ENCODE measurements around the gene SENP2.
"Not testable (repeated sequence)": the region's sequence is repeated elsewhere in the genome, so short reads cannot be mapped to it uniquely, and the experiment has no call there.

Gene SENP2

DNA sequence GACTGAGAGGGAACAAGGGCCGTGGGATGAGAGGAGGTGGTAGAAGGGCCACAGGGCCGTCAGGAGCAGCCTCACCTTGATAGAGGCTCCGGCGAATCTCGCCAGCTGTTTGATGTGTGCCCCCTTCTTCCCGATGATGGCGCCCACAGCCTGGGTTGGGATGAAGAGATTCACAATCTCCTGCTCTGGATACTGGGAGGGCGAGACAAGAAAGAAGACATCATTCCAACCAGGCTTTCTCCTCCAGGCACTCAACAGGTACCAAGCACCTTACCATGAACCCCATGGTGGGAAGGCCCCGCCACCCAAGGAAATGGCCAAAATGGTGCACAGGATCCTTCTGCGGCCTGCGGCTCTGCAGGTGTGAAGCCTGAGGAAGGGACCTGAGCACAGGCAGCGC lies 71.1 kb downstream of the SENP2 start:
- no peak overlapping the region for H3K27ac ChIP-seq
- TF ChIP-seq, protein P1, sequence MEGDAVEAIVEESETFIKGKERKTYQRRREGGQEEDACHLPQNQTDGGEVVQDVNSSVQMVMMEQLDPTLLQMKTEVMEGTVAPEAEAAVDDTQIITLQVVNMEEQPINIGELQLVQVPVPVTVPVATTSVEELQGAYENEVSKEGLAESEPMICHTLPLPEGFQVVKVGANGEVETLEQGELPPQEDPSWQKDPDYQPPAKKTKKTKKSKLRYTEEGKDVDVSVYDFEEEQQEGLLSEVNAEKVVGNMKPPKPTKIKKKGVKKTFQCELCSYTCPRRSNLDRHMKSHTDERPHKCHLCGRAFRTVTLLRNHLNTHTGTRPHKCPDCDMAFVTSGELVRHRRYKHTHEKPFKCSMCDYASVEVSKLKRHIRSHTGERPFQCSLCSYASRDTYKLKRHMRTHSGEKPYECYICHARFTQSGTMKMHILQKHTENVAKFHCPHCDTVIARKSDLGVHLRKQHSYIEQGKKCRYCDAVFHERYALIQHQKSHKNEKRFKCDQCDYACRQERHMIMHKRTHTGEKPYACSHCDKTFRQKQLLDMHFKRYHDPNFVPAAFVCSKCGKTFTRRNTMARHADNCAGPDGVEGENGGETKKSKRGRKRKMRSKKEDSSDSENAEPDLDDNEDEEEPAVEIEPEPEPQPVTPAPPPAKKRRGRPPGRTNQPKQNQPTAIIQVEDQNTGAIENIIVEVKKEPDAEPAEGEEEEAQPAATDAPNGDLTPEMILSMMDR (conservative IDR thresholded peaks at IDR 0.05) = no peak
- TF ChIP-seq ZFX (IDR thresholded peaks at IDR 0.05) = no peak

DNA sequence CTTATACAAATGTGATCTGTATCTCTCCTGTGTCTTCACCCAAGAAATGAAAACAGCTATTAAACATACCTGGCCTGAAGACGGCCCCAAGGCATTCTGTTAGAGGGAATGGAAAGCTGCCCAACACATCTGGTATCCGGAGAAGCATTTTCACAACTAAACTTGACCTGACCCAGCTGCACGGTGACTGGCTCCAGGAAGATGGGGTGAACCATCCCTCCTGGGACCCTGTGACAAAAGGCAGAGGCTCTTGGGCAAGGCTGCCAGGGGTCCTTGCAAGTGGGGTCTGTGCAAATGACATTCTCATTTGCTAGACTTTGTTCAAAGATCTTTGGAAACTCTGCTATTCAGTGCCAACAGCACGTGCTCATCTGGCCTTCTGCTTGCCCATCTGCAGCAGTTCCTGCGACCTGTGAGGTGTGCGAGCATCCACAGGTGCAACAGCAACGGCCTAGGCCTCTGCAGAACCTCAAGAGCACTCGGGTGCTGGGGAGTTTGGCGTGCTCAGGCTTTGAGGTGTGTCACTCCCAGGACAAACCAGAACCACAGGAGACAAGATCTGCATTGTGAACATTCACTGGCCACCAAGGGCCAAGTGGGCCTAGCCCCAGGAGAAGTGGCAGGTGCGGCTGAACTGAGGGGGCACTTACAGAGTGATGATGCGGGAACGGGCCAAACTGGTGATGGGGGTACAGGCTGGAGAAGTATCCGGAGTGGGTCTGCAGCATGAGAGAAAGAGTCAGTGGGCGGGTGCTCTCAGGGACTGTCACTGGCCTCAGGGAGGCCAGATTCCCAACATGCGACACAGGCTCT lies 71.8 kb downstream of the SENP2 start:
- TF ChIP-seq, protein P1 (conservative IDR thresholded peaks at IDR 0.05) = no peak
- no peak for TF ChIP-seq ZFX (IDR thresholded peaks at IDR 0.05)
- peak overlapping the region; percentile 5; the same call in 1 of the 2 replicates for H3K27ac ChIP-seq

DNA sequence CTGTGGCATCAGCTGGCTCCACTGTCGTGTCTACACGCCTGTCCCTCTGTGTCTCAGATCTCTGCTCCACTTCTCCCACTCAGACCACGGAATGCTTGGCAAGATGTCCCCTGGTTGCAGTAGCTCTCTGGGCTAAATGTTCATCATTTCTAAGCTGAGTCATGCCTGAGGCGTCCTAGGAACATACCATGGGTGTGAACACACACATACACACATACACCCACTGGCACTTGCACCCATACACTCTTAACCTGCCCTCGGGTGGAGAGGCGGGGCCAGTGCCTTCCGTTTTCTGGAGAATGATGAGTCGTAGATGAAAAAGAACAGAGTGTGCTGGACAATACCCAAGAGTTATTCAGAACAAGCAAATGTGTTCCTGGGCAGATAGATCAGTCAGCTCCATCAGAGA lies 72.4 kb downstream of the SENP2 start:
- H3K27ac ChIP-seq = peak overlapping the region; percentile 5; the same call in 1 of the 2 replicates

DNA sequence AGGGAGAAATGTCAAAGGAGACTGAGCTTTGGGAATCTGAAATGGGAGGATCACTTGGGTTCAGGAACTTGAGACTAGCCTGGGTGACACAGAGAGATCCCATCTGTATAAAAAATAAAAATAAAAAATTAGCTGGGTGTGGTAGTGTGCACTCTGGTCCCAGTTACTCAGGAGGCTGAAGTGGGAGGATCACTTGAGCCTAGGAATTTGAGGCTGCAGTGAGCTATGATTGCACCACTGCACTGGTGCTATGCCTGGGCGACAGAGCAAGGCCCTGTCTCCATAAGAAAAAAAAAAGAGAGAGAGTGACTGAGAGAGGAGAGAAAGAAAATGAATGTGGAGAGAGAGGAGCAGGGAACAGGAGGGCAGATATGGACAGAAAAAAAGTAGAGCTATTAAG lies 72.8 kb downstream of the SENP2 start:
- H3K27ac ChIP-seq = 0 out of 2 replicates have a peak overlapping the region, but pooled peaks have one; percentile 5
- TF ChIP-seq ZFX (IDR thresholded peaks at IDR 0.05) = no peak
- TF ChIP-seq, protein P1 (conservative IDR thresholded peaks at IDR 0.05) = no peak

More for the DNA sequence above, 72.4 kb downstream of the SENP2 start:
- no peak for TF ChIP-seq ZFX (IDR thresholded peaks at IDR 0.05)
- TF ChIP-seq, protein P1 (conservative IDR thresholded peaks at IDR 0.05) = no peak

DNA sequence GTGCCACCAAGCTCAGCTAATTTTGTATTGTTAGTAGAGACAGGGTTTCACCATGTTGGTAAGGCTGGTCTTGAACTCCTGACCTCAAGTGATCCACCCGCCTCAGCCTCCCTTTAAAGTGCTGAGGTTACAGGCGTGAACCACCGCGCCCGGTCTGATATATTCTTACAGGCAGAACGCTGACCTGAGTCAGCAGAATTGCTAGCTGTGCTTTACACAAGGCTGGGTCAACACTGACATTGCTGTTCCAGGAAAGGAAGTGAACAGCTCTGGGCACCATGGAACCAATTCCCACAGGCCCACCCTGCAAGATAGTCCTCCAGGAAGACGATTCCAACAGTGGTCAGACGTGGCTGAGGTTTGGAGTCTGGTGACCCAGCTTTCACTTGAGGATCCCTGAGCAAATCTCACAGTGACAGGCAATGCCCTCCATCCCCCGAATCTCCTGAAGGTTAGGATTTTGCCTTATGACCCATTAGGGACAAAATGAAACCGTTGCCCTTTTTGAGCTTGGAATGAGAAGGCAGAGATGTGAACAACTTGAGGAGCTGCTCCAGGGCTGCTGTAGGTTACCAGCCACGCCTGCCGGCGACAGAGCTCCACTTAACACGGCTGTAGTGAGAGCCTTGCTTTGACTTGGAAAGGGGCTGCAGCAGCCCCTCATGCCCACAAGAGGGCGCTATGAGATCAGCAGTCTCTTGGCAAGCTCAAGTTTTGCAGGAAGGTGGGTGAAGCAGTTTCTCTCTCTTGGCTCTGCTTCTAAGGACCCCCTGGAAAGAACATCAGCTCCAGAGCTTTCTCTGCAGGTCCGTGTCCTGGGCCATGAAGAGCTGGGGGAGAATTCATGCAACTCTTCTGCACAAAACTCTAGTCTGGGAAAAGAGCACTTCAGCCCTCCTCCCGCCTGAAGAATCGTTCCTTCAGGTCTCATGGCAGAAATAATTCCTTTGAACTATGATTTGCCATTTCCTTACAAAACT lies 74.1 kb downstream of the SENP2 start:
- peak overlapping the region; percentile 3; the same call in 1 of the 2 replicates for H3K27ac ChIP-seq
- no peak for TF ChIP-seq ZFX (IDR thresholded peaks at IDR 0.05)
- TF ChIP-seq, protein P1 (conservative IDR thresholded peaks at IDR 0.05) = peak; percentile 100

DNA sequence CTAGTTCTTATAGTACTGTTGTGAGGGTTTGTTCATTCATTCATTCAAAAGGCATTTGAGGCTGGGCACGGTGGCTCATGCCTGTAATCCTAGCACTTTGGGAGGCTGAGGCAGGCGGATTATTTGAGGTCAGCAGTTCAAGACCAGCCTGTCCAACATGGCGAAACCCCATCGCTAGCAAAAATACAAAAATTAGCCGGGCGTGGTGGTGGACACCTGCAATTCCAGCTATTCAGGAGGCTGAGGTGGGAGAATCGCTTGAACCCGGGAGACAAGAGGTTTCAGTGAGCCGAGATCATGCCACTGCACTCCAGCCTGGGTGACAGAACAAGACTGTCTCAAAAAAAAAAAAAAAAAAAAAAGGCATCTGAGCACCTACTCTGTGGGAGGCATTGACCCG lies 75.2 kb downstream of the SENP2 start:
- H3K27ac ChIP-seq = not testable (repeated sequence)

DNA sequence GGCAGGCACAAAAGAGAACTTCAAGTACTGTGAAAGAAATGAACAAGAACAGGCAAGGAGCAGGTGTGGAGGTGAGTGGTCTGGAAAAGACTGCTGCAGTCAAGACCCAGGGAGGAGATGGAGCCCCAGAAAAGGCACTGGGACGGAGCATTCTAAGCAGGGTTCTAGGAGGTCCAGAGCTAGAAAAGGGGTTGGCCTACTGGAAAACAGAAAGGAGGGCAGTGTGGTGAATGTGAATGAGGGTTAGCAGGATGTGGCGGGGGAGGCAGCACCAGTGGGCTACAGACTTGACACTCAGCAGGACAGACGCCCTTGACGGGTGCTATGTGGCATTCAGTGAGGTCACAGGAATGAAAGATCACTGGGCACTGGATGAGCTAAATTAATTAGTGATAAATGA lies 75.7 kb downstream of the SENP2 start:
- H3K27ac ChIP-seq = no peak overlapping the region
- no peak for TF ChIP-seq ZFX (IDR thresholded peaks at IDR 0.05)
- TF ChIP-seq, protein P1 (conservative IDR thresholded peaks at IDR 0.05) = no peak

Data from C4-2B (cell line).